A549 (cell line): ENCODE measurements around the gene FAM89B. TPM values are rescaled to one million over a fixed set of nuclear protein-coding genes. Genes with fewer than 3 reads are reported as not detected.

Experiments
- ATAC-seq, 2 experiments: fragments of 200-7000 bp in 1 of 2; fragments of >200 bp in 1 of 2; cut with Nextera tagmentation in 1 of 2; cut with Tn5 transposase in 1 of 2; 3 replicates each; pipeline versions ENCODE4 v1.8.0 to v1.9.1; 2018 to 2020; ENCODE audit warnings: mild to moderate bottlenecking in 1 of 2, moderate library complexity in 1 of 2
- CTCF ChIA-PET: fragments of 300-600 bp; sonication (Branson Sonifier 250); formaldehyde crosslinking; extraction: SDS; loops from one replicate; lab custom pipeline; 2021; ENCODE audit warnings: antibody characterized with exemption, inconsistent platforms; lab: Yijun Ruan, JAX
- POLR2A ChIA-PET: fragments of 350-600 bp; formaldehyde crosslinking; extraction: SDS; loops from one replicate; lab custom pipeline; 2021; ENCODE audit warnings: antibody characterized with exemption, inconsistent platforms; lab: Yijun Ruan, JAX
- DNase-seq, 2 experiments: peaks; one replicate each; pipeline versions ENCODE4 v3.0.0 to v3.0.0-alpha.2; 2011 to 2016; ENCODE audit warnings: low read depth in 1 of 2, low spot score in 1 of 2
- FAIRE-seq: peaks from 2 replicates; lab custom pipeline; 2011; peaks lifted over from hg19 to GRCh38; lab: Jason Lieb, UNC
- H3K27ac ChIP-seq, 2 experiments: fragments of >200 bp; sonication (Bioruptor Twin); formaldehyde crosslinking; 3 replicates each; pipeline ENCODE4 v1.5.1; 2016 to 2017
- H3K4me1 ChIP-seq: fragments of >200 bp; sonication (Bioruptor Twin); formaldehyde crosslinking; 3 replicates; pipeline ENCODE4 v1.6.1; 2016
- H3K4me2 ChIP-seq: fragments of >200 bp; sonication (Bioruptor Twin); formaldehyde crosslinking; 3 replicates; pipeline ENCODE4 v1.6.1; 2016
- H3K4me3 ChIP-seq: fragments of >200 bp; sonication (Bioruptor Twin); formaldehyde crosslinking; 3 replicates; pipeline ENCODE4 v1.5.1; 2016
- H3K9me3 ChIP-seq: fragments of >200 bp; sonication (Bioruptor Twin); formaldehyde crosslinking; 3 replicates; pipeline ENCODE4 v1.6.1; 2016
- BCL3 ChIP-seq: fragments of >200 bp; sonication (Bioruptor Twin); formaldehyde crosslinking; IDR thresholded peaks from 3 replicates; pipeline ENCODE4 v1.6.1; 2016
- CHD2 ChIP-seq: fragments of 150-350 bp; IDR thresholded peaks from 2 replicates; pipeline ENCODE4 v1.6.1; 2014; ENCODE audit warnings: low read length; ENCODE audit not compliant: partially characterized antibody
- CTCF ChIP-seq: fragments of >200 bp; sonication (Bioruptor Twin); formaldehyde crosslinking; IDR thresholded peaks from 3 replicates; pipeline ENCODE4 v1.5.1; 2016
- EHF ChIP-seq: fragments of 250-450 bp; sonication (Bioruptor Pico); IDR thresholded peaks from 2 replicates; pipeline ENCODE4 v1.5.0; 2020; ENCODE audit warnings: mild to moderate bottlenecking
- EHMT2 ChIP-seq: fragments of 200-600 bp; sonication (generic); IDR thresholded peaks from 2 replicates; pipeline ENCODE4 v1.6.1; 2016; ENCODE audit warnings: antibody characterized with exemption, low read depth, mild to moderate bottlenecking, moderate library complexity
- ELK1 ChIP-seq: fragments of 150-350 bp; IDR thresholded peaks from 2 replicates; pipeline ENCODE4 v1.6.1; 2014; ENCODE audit warnings: low read depth, mild to moderate bottlenecking, low read length
- EP300 ChIP-seq, 2 experiments: fragments of >200 bp; sonication (Bioruptor Twin); formaldehyde crosslinking; IDR thresholded peaks; 2 replicates in 1 of 2; 3 replicates in 1 of 2; pipeline ENCODE4 v1.6.1; 2016 to 2017
- FOXS1 ChIP-seq: fragments of 250-450 bp; sonication (Bioruptor Pico); IDR thresholded peaks from 2 replicates; pipeline ENCODE4 v1.5.0; 2020; ENCODE audit warnings: mild to moderate bottlenecking, moderate library complexity
- GATA3 ChIP-seq: IDR thresholded peaks from 2 replicates; pipeline ENCODE4 v1.6.1; 2012; ENCODE audit warnings: borderline replicate concordance
- HDAC2 ChIP-seq: fragments of 200-600 bp; sonication (generic); IDR thresholded peaks from 2 replicates; pipeline ENCODE4 v1.6.1; 2016
- HOXB13 ChIP-seq: fragments of 250-450 bp; sonication (Bioruptor Pico); IDR thresholded peaks from 2 replicates; pipeline ENCODE4 v1.5.0; 2020; ENCODE audit warnings: low read depth, mild to moderate bottlenecking, moderate library complexity
- JUN ChIP-seq, 2 experiments: fragments of >200 bp; sonication (Bioruptor Twin); formaldehyde crosslinking; IDR thresholded peaks; 2 replicates in 1 of 2; 3 replicates in 1 of 2; pipeline ENCODE4 v1.6.1; 2016 to 2017
- JUNB ChIP-seq: fragments of >200 bp; sonication (Bioruptor Twin); formaldehyde crosslinking; IDR thresholded peaks from 2 replicates; pipeline ENCODE4 v1.6.1; 2016
- KDM5A ChIP-seq: fragments of 200-600 bp; sonication (generic); IDR thresholded peaks from 2 replicates; pipeline ENCODE4 v1.6.1; 2016; ENCODE audit warnings: antibody characterized with exemption, mild to moderate bottlenecking
- MYC ChIP-seq: IDR thresholded peaks from 2 replicates; pipeline ENCODE4 v1.6.1; 2012; ENCODE audit warnings: mild to moderate bottlenecking, inconsistent platforms, low read length, improper control_type of control experiment, borderline replicate concordance
- POLR2A ChIP-seq: IDR thresholded peaks from 2 replicates; pipeline ENCODE4 v1.6.1; 2012; ENCODE audit warnings: mild to moderate bottlenecking, low read length
- RAD21 ChIP-seq, 2 experiments: fragments of >200 bp in 1 of 2; sonication (Bioruptor Twin) in 1 of 2; formaldehyde crosslinking in 1 of 2; IDR thresholded peaks in 1 of 2; conservative IDR thresholded peaks in 1 of 2; 2 replicates in 1 of 2; 3 replicates in 1 of 2; pipeline ENCODE4 v1.6.1; 2012 to 2018; ENCODE audit warnings: inconsistent platforms in 1 of 2
- SMC3 ChIP-seq: fragments of >200 bp; sonication (Bioruptor Twin); formaldehyde crosslinking; IDR thresholded peaks from 3 replicates; pipeline ENCODE4 v1.6.1; 2018; ENCODE audit warnings: inconsistent platforms
- WGBS: methylation state at CpG from one replicate; pipeline ENCODE4 v1.1.6; 2017; ENCODE audit errors: missing lambda C conversion rate; 5-methylcytosine and 5-hydroxymethylcytosine counted together
- polyA plus RNA-seq, 4 experiments: library from polyadenylated mRNA; depleted of rRNA in 3 of 4; stranded (reverse); fragments of >200 nt; fragmentation: RNase III in 1 of 4; extraction: RNeasy Plus Mini Kit Qiagen cat#74134 plus additional on column Dnase treatment in 1 of 4; gene quantifications; 2 replicates in 3 of 4; 3 replicates in 1 of 4; pipeline ENCODE4 v1.2.3, GENCODE V29; 2011 to 2017
- TF ChIP-seq, protein P1 (sequence below): IDR thresholded peaks from 2 replicates; pipeline ENCODE4 v1.6.1; 2012
- TF ChIP-seq, protein P2 (sequence below): IDR thresholded peaks from 2 replicates; pipeline ENCODE4 v1.6.1; 2012; ENCODE audit warnings: low read depth, borderline replicate concordance

The FAM89B gene
- polyA plus RNA-seq, 2 of the 4 experiments (the other 2 are of a cell fraction) = 13.5 to 23.9 TPM

DNA sequence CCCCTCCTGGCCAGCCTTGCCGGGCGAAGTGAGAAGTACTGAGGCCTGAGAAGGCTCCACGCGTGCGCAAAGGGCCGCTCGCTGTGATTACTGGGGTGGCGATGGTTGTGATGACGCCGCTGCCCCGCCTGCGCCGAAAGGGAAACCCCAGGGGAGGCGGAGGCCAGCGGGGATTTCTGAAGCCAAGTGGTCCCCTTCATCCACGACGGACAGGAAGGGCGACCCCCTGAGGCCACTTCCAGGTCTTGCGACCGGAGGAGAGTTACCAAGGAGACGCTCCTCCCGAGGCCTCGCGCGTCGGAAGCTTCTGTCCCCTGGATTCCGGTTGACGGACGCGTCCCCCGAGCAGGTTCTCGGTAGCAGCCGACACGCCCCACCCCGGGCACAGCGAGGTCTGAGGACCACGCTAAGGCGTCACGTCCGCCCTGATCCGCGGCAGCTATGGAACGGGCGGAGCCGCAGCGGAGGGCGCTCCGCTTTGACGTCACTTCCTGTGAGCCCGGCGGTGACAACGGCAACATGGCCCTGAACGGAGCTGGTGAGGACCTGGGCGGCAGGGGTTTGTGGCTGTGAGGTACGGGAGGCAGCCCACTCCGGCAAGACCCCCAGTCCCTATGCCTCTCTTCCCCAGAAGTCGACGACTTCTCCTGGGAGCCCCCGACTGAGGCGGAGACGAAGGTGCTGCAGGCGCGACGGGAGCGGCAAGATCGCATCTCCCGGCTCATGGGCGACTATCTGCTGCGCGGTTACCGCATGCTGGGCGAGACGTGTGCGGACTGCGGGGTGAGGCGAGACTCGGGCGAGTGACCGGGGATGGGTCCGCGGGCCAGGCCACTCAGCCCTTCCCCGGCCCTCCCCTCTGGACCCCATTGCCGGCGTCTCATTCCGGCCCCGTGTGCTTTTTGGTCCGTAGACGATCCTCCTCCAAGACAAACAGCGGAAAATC lies 2.1 kb upstream of the FAM89B start, which contains the start of gene ZNRD2:
Gene ZNRD2 (plus strand): TSS at position 505 of the 946 bp plus-strand sequence. CDS start 15 bp downstream, at position 520.
- Histone ChIP-seq H3K9me3 (no peaks in the 10 kb centered on the region), H3K4me2 (peak within 1 kb of the TSS; percentile 97), H3K4me1 (peaks cover 49% of the 10 kb centered on the region), H3K27ac (peak within 1 kb of the TSS; percentile 83 to 98), H3K4me3 (peak within 1 kb of the TSS; percentile 81)
- WGBS = under 1% methylated on average over 76 of the region's 89 CpGs
- FAIRE-seq (peak; percentile 77), DNase-seq (peak; percentile 96 to 99), ATAC-seq (peak; percentile 72 to 86)
- ChIA-PET CTCF (interaction anchor here (0.6 to 16.3 kb wide), 12 partner anchors 9 to 452 kb away, joined by 3 to 393 read pairs (median 6); partner anchors contain the start of genes KCNK7, LTBP3 and SCYL1), POLR2A (interaction anchor here (0.7 to 3.6 kb wide), 11 partner anchors 10 to 149 kb away, joined by 3 to 51 read pairs (median 4); partner anchors contain the start of genes LTBP3, PCNX3, RELA and SCYL1)
- TF ChIP-seq EP300 (IDR thresholded peaks at IDR 0.05) = 0 out of 5 replicates have a peak, but pooled peaks of 1 of the 2 experiments have one; percentile 26
- TF ChIP-seq HOXB13 = no peak
- TF ChIP-seq CHD2 = no peak
- peak; percentile 84; the same call in 1 of the 2 replicates for TF ChIP-seq HDAC2
- no peak for TF ChIP-seq ELK1
- TF ChIP-seq EHF (CRISPR knock-in tag) = no peak
- TF ChIP-seq BCL3 = peak; percentile 60; the same call in 2 of the 3 replicates
- TF ChIP-seq KDM5A = peak; percentile 97
- TF ChIP-seq, protein P1, sequence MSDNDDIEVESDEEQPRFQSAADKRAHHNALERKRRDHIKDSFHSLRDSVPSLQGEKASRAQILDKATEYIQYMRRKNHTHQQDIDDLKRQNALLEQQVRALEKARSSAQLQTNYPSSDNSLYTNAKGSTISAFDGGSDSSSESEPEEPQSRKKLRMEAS = peak; percentile 85
- peak; percentile 66 for TF ChIP-seq CTCF
- TF ChIP-seq MYC = peak; percentile 61
- TF ChIP-seq, protein P2, sequence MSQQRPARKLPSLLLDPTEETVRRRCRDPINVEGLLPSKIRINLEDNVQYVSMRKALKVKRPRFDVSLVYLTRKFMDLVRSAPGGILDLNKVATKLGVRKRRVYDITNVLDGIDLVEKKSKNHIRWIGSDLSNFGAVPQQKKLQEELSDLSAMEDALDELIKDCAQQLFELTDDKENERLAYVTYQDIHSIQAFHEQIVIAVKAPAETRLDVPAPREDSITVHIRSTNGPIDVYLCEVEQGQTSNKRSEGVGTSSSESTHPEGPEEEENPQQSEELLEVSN = 0 out of 2 replicates have a peak, but pooled peaks have one; percentile 46
- no peak for TF ChIP-seq FOXS1 (CRISPR knock-in tag)
- peak; percentile 56 to 67 for TF ChIP-seq RAD21 (conservative IDR thresholded peaks at IDR 0.05 in 1 of 2, IDR thresholded peaks at IDR 0.05 in 1 of 2)
- TF ChIP-seq EHMT2 = no peak
- TF ChIP-seq JUNB = no peak
- peak; percentile 52 to 86 for TF ChIP-seq JUN (IDR thresholded peaks at IDR 0.05)
- TF ChIP-seq SMC3 = peak; percentile 71
- TF ChIP-seq GATA3 = peak; percentile 19
- TF ChIP-seq POLR2A = peak; percentile 62
